ENCODE results near the gene LRRC8C. TPM values are rescaled to one million over a fixed set of nuclear protein-coding genes. Genes with fewer than 3 reads are reported as not detected.
A peak's percentile ranks its signal among the peaks of the same experiment; 100 is the strongest.

Gene LRRC8C
- total and polyA plus RNA-seq, 11 donors: 3.2 to 16.3 (median 9.2) TPM

DNA sequence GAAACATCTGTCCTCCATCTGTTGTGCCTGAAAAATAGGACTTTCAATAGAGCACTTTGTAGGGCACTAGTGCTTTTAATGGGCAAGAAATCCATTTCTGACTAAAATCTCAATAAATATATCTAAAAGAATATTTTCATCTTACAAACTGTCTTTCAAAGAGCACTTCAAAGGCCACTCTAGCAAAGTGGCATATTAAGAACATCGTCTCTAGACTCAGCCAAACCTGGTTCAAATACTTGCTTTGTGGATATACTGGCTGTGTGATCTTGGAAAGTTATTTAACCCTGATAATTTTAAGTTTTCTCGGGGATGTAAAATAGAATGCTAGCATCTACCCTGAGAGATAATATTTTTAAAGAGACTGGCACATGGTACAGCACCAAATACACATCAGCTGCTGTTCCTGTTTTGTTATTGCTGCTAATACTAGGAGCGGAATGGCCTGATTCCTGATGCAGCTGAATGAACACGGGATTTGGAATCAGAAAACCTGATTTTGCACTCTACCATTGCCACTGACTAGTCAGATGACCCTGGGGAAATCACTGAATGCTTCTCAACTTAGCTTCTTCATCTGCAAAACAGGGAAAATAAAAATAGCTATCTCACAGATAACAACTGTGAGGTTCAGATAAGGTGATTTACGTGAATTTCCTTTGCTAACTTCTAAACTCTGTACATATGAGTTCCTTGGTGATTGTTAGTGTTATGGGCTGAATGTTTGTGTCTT lies 25.2 kb upstream of the LRRC8C start:
- H3K27ac ChIP-seq: peak overlapping the region; percentile 16 to 84 (median 78)
- 40 to 54% (median 48%) methylated on average over 5 of the region's 5 CpGs for WGBS, 4 donors

DNA sequence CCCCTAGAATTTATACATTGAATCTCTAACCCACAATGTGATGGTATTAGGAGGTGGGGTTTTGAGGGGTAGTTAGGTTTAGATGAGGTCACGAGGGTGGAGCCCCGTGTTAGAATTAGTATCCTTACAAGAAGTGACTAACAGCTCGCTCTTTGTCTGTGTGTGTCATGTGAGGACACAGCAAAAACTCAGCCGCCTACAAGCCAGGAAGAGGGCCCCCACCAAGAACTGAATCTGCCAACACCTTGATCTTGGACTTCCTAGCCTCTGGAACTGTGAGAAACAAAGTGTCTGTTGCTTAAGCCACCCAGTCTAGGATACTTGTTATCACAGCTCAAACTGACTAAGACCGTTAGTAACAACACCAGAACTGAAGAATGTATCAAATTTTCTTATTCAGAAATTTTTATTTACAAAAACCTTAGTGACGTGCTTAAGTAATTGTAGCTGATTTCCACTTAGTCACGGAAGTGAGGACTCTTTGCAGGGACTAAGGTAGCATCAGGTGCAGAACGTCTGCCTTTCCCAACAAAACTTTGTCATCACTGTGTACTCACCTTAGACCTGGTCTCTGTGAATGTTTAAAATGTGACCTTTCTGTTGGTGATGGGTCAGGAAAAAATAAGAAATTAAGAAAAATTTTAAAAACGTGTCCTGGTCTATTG lies 24.5 kb upstream of the LRRC8C start:
- peak; percentile 46 to 90 (median 74) for ATAC-seq
- WGBS, 4 donors: 45 to 61% (median 52%) methylated on average over 9 of the region's 9 CpGs
- no peaks in the 10 kb centered on the region for H3K9me3 ChIP-seq
- TF ChIP-seq POLR2A (IDR thresholded peaks at IDR 0.05): no peak
- TF ChIP-seq, protein P1, sequence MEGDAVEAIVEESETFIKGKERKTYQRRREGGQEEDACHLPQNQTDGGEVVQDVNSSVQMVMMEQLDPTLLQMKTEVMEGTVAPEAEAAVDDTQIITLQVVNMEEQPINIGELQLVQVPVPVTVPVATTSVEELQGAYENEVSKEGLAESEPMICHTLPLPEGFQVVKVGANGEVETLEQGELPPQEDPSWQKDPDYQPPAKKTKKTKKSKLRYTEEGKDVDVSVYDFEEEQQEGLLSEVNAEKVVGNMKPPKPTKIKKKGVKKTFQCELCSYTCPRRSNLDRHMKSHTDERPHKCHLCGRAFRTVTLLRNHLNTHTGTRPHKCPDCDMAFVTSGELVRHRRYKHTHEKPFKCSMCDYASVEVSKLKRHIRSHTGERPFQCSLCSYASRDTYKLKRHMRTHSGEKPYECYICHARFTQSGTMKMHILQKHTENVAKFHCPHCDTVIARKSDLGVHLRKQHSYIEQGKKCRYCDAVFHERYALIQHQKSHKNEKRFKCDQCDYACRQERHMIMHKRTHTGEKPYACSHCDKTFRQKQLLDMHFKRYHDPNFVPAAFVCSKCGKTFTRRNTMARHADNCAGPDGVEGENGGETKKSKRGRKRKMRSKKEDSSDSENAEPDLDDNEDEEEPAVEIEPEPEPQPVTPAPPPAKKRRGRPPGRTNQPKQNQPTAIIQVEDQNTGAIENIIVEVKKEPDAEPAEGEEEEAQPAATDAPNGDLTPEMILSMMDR (IDR thresholded peaks at IDR 0.05): no peak
- intact Hi-C loops (cut with DNase I): loop anchor here in 4 of 10 donors (5.0 to 10.0 kb wide), 3 partner anchors 84 to 156 kb away; partner anchors contain the start of gene LRRC8B (in 2 of the 4)
- H3K27ac ChIP-seq: peak overlapping the region in 11 of 12 donors; percentile 48 to 84 (median 78)
- peaks cover 13 to 79% (median 56%) of the 10 kb centered on the region in 12 donors for H3K4me1 ChIP-seq
- no peaks in the 10 kb centered on the region for H3K36me3 ChIP-seq
- no peaks in the 10 kb centered on the region for H3K27me3 ChIP-seq
- H3K4me3 ChIP-seq: peak overlapping the region in 1 of 12 donors; percentile 23
- DNase-seq: peak in 4 of 5 donors; percentile 43 to 59 (median 55)

More for the DNA sequence above, 25.2 kb upstream of the LRRC8C start:
- H3K36me3 ChIP-seq: no peaks in the 10 kb centered on the region
- peak overlapping the region in 1 of 12 donors; percentile 2 for H3K4me3 ChIP-seq
- peaks cover 13 to 81% (median 58%) of the 10 kb centered on the region in 12 donors for H3K4me1 ChIP-seq
- intact Hi-C loops (cut with DNase I): loop anchor here in 4 of 10 donors (5.0 to 10.0 kb wide), 3 partner anchors 83 to 157 kb away; partner anchors contain the start of gene LRRC8B (in 2 of the 4)
- ATAC-seq (peak in 1 of 4 donors; percentile 27), DNase-seq (no peak)
- no peaks in the 10 kb centered on the region for H3K27me3 ChIP-seq
- no peak for TF ChIP-seq POLR2A (IDR thresholded peaks at IDR 0.05)
- TF ChIP-seq, protein P1 (IDR thresholded peaks at IDR 0.05): no peak
- H3K9me3 ChIP-seq: no peaks in the 10 kb centered on the region

DNA sequence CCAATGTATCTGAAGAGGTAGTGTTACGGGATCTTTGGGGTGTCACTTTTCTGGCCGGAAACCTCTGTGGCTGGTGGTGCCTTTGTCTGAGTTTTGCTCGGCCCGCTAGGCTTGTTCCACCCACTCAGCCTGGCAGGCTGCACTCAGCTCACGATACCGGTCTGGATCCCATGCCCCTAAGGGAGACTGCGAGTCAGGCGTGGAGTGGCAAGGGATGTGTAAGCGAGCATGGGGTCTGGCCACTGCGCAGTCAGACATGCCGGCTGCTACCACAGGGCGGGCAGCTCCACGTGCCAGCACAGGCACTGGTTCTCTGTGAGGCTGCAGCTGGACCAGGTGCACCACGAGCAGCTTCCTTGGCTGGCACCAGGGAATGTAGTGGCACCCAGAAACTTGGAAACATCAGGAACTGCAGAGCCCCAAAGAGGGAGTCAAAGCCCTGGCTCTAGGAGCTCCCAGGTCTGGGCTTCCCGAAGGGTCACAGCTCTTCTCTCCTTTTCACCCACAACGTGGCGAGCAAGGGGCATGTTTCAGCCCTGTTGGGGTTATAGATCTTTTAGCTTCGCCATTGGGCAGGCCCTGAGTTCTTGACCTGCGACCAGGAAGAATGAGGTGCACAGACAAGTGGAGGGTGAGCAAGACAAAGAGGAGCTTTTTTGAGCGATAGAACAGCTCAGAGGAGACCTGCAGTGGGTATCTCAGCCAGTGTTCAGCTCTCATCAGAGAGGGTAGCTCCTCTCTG lies 23.8 kb upstream of the LRRC8C start:
- 76 to 88% (median 83%) methylated on average over 15 to 20 of the region's 20 CpGs for WGBS, 4 donors
- intact Hi-C loops (cut with DNase I): loop anchor here in 4 of 10 donors (5.0 to 10.0 kb wide), 3 partner anchors 84 to 156 kb away; partner anchors contain the start of gene LRRC8B (in 2 of the 4)
- Histone ChIP-seq H3K9me3 (no peaks in the 10 kb centered on the region), H3K27ac (peak overlapping the region in 11 of 12 donors; percentile 48 to 84 (median 78)), H3K4me3 (peak overlapping the region in 1 of 12 donors; percentile 23), H3K36me3 (no peaks in the 10 kb centered on the region), H3K27me3 (no peaks in the 10 kb centered on the region), H3K4me1 (peaks cover 11 to 72% (median 52%) of the 10 kb centered on the region in 12 donors)
- ATAC-seq (no peak), DNase-seq (no peak)
- TF ChIP-seq, protein P1 (IDR thresholded peaks at IDR 0.05): no peak
- no peak for TF ChIP-seq POLR2A (IDR thresholded peaks at IDR 0.05)

All from heart left ventricle (tissue), 16 donors.